ENCODE measurements around the gene ANKS3.

- TF ChIP-seq CTCF (IDR thresholded peaks at IDR 0.05) (no peak), POLR2A (IDR thresholded peaks at IDR 0.05) (no peak), EP300 (IDR thresholded peaks at IDR 0.05) (no peak)
Observed at GRCh38 chr16:4685776-4686496, 48.1 kb downstream of the ANKS3 start.
